Neutrophil (primary cell): ENCODE measurements around the gene TSPAN9.

Experiments used
- H3K27ac ChIP-seq: fragments of 200-600 bp; sonication (generic); 2 replicates; pipeline ENCODE4 v1.5.1; 2016; ENCODE audit warnings: mild to moderate bottlenecking, moderate library complexity
- H3K27me3 ChIP-seq: fragments of 200-600 bp; sonication (generic); 2 replicates; pipeline ENCODE4 v1.6.0; 2016; ENCODE audit warnings: mild to moderate bottlenecking
- H3K36me3 ChIP-seq: fragments of 200-600 bp; sonication (generic); 2 replicates; pipeline ENCODE4 v1.5.1; 2017
- H3K4me1 ChIP-seq, 2 experiments: fragments of 200-600 bp in 1 of 2; sonication (generic) in 1 of 2; 1 replicate in 1 of 2; 2 replicates in 1 of 2; pipeline versions ENCODE4 v1.5.1 to v1.6.1; 2013 to 2016; ENCODE audit warnings: low read depth in 1 of 2, low read length in 1 of 2, mild to moderate bottlenecking in 1 of 2, moderate library complexity in 1 of 2; ENCODE audit not compliant: control insufficient read depth in 1 of 2, insufficient read depth in 1 of 2
- H3K4me3 ChIP-seq, 2 experiments: fragments of 200-600 bp in 1 of 2; sonication (generic) in 1 of 2; 1 replicate in 1 of 2; 2 replicates in 1 of 2; pipeline ENCODE4 v1.5.1; 2013 to 2016; ENCODE audit warnings: low read depth in 1 of 2, low read length in 1 of 2, mild to moderate bottlenecking in 1 of 2, moderate library complexity in 1 of 2
- H3K9me3 ChIP-seq: fragments of 200-600 bp; sonication (generic); 2 replicates; pipeline ENCODE4 v1.5.1; 2016
- CTCF ChIP-seq: fragments of 200-600 bp; sonication (generic); IDR thresholded peaks from 2 replicates; pipeline ENCODE4 v1.5.1; 2016; ENCODE audit warnings: antibody characterized with exemption

Gene TSPAN9

GRCh38 chr12:3138941-3139511 lies 61.8 kb downstream of the TSPAN9 start:
- Histone ChIP-seq H3K4me3 (no peak overlapping the region), H3K27me3 (peaks cover 78% of the 10 kb centered on the region), H3K9me3 (no peaks in the 10 kb centered on the region), H3K27ac (no peak overlapping the region), H3K36me3 (no peaks in the 10 kb centered on the region), H3K4me1 (no peaks in the 10 kb centered on the region)
- no peak for TF ChIP-seq CTCF

GRCh38 chr12:3139760-3140159 lies 62.6 kb downstream of the TSPAN9 start:
- Histone ChIP-seq H3K4me1 (no peaks in the 10 kb centered on the region), H3K27ac (no peak overlapping the region), H3K27me3 (peaks cover 78% of the 10 kb centered on the region), H3K4me3 (no peak overlapping the region), H3K36me3 (no peaks in the 10 kb centered on the region), H3K9me3 (no peaks in the 10 kb centered on the region)
- no peak for TF ChIP-seq CTCF

GRCh38 chr12:3140284-3140683 lies 63.1 kb downstream of the TSPAN9 start:
- Histone ChIP-seq H3K36me3 (no peaks in the 10 kb centered on the region), H3K4me3 (no peak overlapping the region), H3K9me3 (no peaks in the 10 kb centered on the region), H3K4me1 (no peaks in the 10 kb centered on the region), H3K27ac (no peak overlapping the region), H3K27me3 (peaks cover 78% of the 10 kb centered on the region)
- TF ChIP-seq CTCF = no peak

- Histone ChIP-seq H3K36me3 (no peaks in the 10 kb centered on the region), H3K4me3 (no peak overlapping the region), H3K4me1 (no peaks in the 10 kb centered on the region), H3K27me3 (peaks cover 74% of the 10 kb centered on the region), H3K9me3 (no peaks in the 10 kb centered on the region), H3K27ac (no peak overlapping the region)
- TF ChIP-seq CTCF = no peak
Observed at GRCh38 chr12:3141339-3142321, 64.5 kb downstream of the TSPAN9 start.

GRCh38 chr12:3142386-3142785 lies 65.2 kb downstream of the TSPAN9 start:
- Histone ChIP-seq H3K27me3 (peaks cover 66% of the 10 kb centered on the region), H3K36me3 (no peaks in the 10 kb centered on the region), H3K4me3 (no peak overlapping the region), H3K4me1 (no peaks in the 10 kb centered on the region), H3K9me3 (no peaks in the 10 kb centered on the region), H3K27ac (no peak overlapping the region)
- TF ChIP-seq CTCF = no peak
